K562 (cell line): ENCODE results near the gene DNAI1. TPM values are rescaled to one million over a fixed set of nuclear protein-coding genes. Genes with fewer than 3 reads are reported as not detected.

Experiments
- ATAC-seq: fragments of 200-7000 bp; cut with Tn5 transposase; 3 replicates; pipeline ENCODE4 v1.9.1; 2020; ENCODE audit warnings: moderate library complexity
- BruUV-seq: library from RNA; stranded (reverse); fragments of 400-500 nt; replicated peaks from 2 replicates; lab custom pipeline; 2021; lab: Mats Ljungman, UMichigan
- CTCF ChIA-PET: fragments of 300-600 bp; formaldehyde crosslinking; extraction: SDS; loops from one replicate; lab custom pipeline; 2021; ENCODE audit warnings: low intra/inter-chr PET ratio; lab: Yijun Ruan, JAX
- POLR2A ChIA-PET: fragments of 300-600, 350-650 bp; sonication (Branson Sonifier 250); formaldehyde crosslinking; extraction: SDS; loops from one replicate; lab custom pipeline; 2021; ENCODE audit warnings: antibody characterized with exemption, inconsistent platforms; lab: Yijun Ruan, JAX
- DNase-seq, 4 experiments: peaks; one replicate each; pipeline versions ENCODE4 v3.0.0 to v3.0.0-alpha.2; 2011 to 2018; ENCODE audit warnings: low spot score in 3 of 4, mixed read lengths in 3 of 4; ENCODE audit errors: extremely low read depth in 1 of 4
- FAIRE-seq: peaks from 2 replicates; lab custom pipeline; 2011; peaks lifted over from hg19 to GRCh38; lab: Jason Lieb, UNC
- H2AFZ ChIP-seq: 2 replicates; pipeline ENCODE4 v1.6.0; 2011; ENCODE audit warnings: low read depth, low read length, control low read depth, inconsistent platforms
- H3K27ac ChIP-seq: fragments of 200-600 bp; 3 replicates; pipeline ENCODE4 v1.8.0; 2011; ENCODE audit warnings: low read depth, mild to moderate bottlenecking, control low read depth, inconsistent platforms, low read length, moderate library complexity, mixed read lengths; ENCODE audit errors: extremely low read depth
- H3K27me3 ChIP-seq, 2 experiments: fragments of 300-600 bp in 1 of 2; 2 replicates in 1 of 2; 3 replicates in 1 of 2; pipeline versions ENCODE4 v1.6.0 to v1.8.0; 2011; ENCODE audit warnings: inconsistent platforms in 2 of 2, low read length in 2 of 2, mild to moderate bottlenecking in 1 of 2, mixed read lengths in 1 of 2, moderate library complexity in 1 of 2; ENCODE audit not compliant: control insufficient read depth in 2 of 2, insufficient read depth in 2 of 2
- H3K36me3 ChIP-seq: fragments of 300-600 bp; 3 replicates; pipeline ENCODE4 v1.8.0; 2011; ENCODE audit warnings: mild to moderate bottlenecking, low read length, inconsistent platforms; ENCODE audit not compliant: control insufficient read depth, insufficient read depth
- H3K4me1 ChIP-seq, 2 experiments: fragments of 200-600 bp in 1 of 2; replicated peaks in 1 of 2; 2 replicates in 1 of 2; 3 replicates in 1 of 2; pipeline versions ENCODE4 v1.5.1 to v1.8.0; 2011; ENCODE audit warnings: inconsistent platforms in 2 of 2, low read length in 2 of 2, mild to moderate bottlenecking in 1 of 2, mixed read lengths in 1 of 2, moderate library complexity in 1 of 2; ENCODE audit not compliant: control insufficient read depth in 2 of 2, insufficient read depth in 2 of 2
- H3K4me2 ChIP-seq: 2 replicates; pipeline ENCODE4 v1.6.1; 2011; ENCODE audit warnings: low read length, control low read depth, inconsistent platforms, mixed read lengths; ENCODE audit not compliant: insufficient read depth
- H3K4me3 ChIP-seq: fragments of 200-600 bp; sonication (generic), shearing (Covaris generic); 2 replicates; pipeline ENCODE4 v1.5.1; 2016; ENCODE audit warnings: control low read depth, inconsistent platforms
- H3K79me2 ChIP-seq: fragments of 200-600 bp; 3 replicates; pipeline ENCODE4 v1.8.0; 2011; ENCODE audit warnings: low read length, inconsistent platforms; ENCODE audit not compliant: control insufficient read depth, insufficient read depth
- H3K9ac ChIP-seq, 2 experiments: 2 replicates each; pipeline versions ENCODE4 v1.6.0 to v1.6.1; 2011; ENCODE audit warnings: low read depth in 2 of 2, low read length in 2 of 2, control low read depth in 1 of 2, inconsistent platforms in 1 of 2, mild to moderate bottlenecking in 1 of 2, mixed read lengths in 1 of 2; ENCODE audit not compliant: insufficient read depth in 1 of 2
- H3K9me1 ChIP-seq: one replicate; pipeline ENCODE4 v1.6.0; 2011; ENCODE audit warnings: inconsistent platforms, mild to moderate bottlenecking, low read length, moderate library complexity; ENCODE audit not compliant: control insufficient read depth, insufficient read depth
- H3K9me3 ChIP-seq: replicated peaks from 2 replicates; pipeline ENCODE4 v1.5.1; 2011; ENCODE audit warnings: low read depth, low read length, inconsistent platforms; ENCODE audit not compliant: control insufficient read depth, insufficient read depth
- H4K20me1 ChIP-seq: replicated peaks from 2 replicates; pipeline ENCODE4 v1.6.1; 2011; ENCODE audit warnings: low read length, inconsistent platforms, mixed read lengths; ENCODE audit not compliant: control insufficient read depth, insufficient read depth
- CBX3 ChIP-seq, 2 experiments: IDR thresholded peaks; 1 replicate in 1 of 2; 2 replicates in 1 of 2; pipeline ENCODE4 v1.6.1; 2012; ENCODE audit warnings: inconsistent platforms in 2 of 2, low read length in 2 of 2, borderline replicate concordance in 1 of 2, control low read depth in 1 of 2
- CHCHD3 ChIP-seq: fragments of 250-450 bp; sonication (Bioruptor Pico); IDR thresholded peaks from 2 replicates; pipeline ENCODE4 v2.1.2; 2022; ENCODE audit warnings: mild to moderate bottlenecking
- CTCF ChIP-seq, 3 experiments: IDR thresholded peaks in 2 of 3; conservative IDR thresholded peaks in 1 of 3; 2 replicates each; pipeline ENCODE4 v1.5.1; 2011 to 2012; ENCODE audit warnings: low read length in 3 of 3, mild to moderate bottlenecking in 3 of 3, control low read depth in 2 of 3, improper control_type of control experiment in 1 of 3, inconsistent platforms in 1 of 3, low read depth in 1 of 3, mixed read lengths in 1 of 3, moderate library complexity in 1 of 3; ENCODE audit not compliant: insufficient read depth in 2 of 3
- RAD21 ChIP-seq, 2 experiments: fragments of 250-450 bp in 1 of 2; fragments of 450-650 bp in 1 of 2; sonication (Bioruptor Pico) in 1 of 2; formaldehyde crosslinking in 1 of 2; IDR thresholded peaks in 1 of 2; conservative IDR thresholded peaks in 1 of 2; 2 replicates each; pipeline versions ENCODE4 v1.4.0 to v1.8.0; 2020 to 2022; ENCODE audit warnings: mild to moderate bottlenecking in 2 of 2, moderate library complexity in 1 of 2
- ZNF79 ChIP-seq: fragments of 250-450 bp; sonication (Bioruptor Pico); IDR thresholded peaks from 2 replicates; pipeline ENCODE4 v1.4.0; 2020; ENCODE audit warnings: low read depth, mild to moderate bottlenecking, moderate library complexity
- WGBS: fragments of 100-300 bp; shearing (Covaris generic); methylation state at CpG from one replicate; pipeline ENCODE4 v1.1.6; 2016; ENCODE audit warnings: low coverage, mixed read lengths; ENCODE audit not compliant: insufficient coverage; ENCODE audit errors: missing lambda C conversion rate; 5-methylcytosine and 5-hydroxymethylcytosine counted together
- in situ Hi-C: fragments of 300-500 bp; cut with MboI; formaldehyde crosslinking; loops from 4 replicates; pipeline ENCODE4 v1.15.0; 2018; ENCODE audit warnings: inconsistent platforms, mixed read lengths
- intact Hi-C: fragments of 100-400 bp; cut with micrococcal nuclease; formaldehyde crosslinking; loops from 2 replicates; pipeline ENCODE4 v1.14.2; 2022
- polyA plus RNA-seq, 8 experiments: library from polyadenylated mRNA; depleted of rRNA in 4 of 8; stranded (reverse) in 5 of 8; unstranded in 3 of 8; fragments of >200 nt; fragmentation: Nextera tagmentation in 2 of 8; fragmentation: Illumina TruSeq in 1 of 8; extraction: Ambion mirVana in 2 of 8; extraction: Trizol in 1 of 8; gene quantifications; 2 replicates each; pipeline versions ENCODE4 v1.2.1 to v1.2.3, GENCODE V29; 2011 to 2014; ENCODE audit warnings: inconsistent platforms in 1 of 8, missing spikeins in 1 of 8
- total RNA-seq, 7 experiments: library from RNA; depleted of rRNA in 6 of 7; stranded (reverse); fragments of >200 nt in 6 of 7; fragmentation: Illumina TruSeq in 2 of 7; extraction: Trizol in 2 of 7; gene quantifications; 2 replicates each; pipeline versions ENCODE4 v1.2.1 to v1.2.3, GENCODE V29; 2011 to 2021; ENCODE audit warnings: low replicate concordance in 1 of 7

Gene DNAI1
- total and polyA plus RNA-seq, 9 of the 15 experiments (the other 6 are each of a cell fraction or from before 2014, with no cell fraction given): 0.01 to 0.17 (median 0.04) TPM; not detected in 6

DNA sequence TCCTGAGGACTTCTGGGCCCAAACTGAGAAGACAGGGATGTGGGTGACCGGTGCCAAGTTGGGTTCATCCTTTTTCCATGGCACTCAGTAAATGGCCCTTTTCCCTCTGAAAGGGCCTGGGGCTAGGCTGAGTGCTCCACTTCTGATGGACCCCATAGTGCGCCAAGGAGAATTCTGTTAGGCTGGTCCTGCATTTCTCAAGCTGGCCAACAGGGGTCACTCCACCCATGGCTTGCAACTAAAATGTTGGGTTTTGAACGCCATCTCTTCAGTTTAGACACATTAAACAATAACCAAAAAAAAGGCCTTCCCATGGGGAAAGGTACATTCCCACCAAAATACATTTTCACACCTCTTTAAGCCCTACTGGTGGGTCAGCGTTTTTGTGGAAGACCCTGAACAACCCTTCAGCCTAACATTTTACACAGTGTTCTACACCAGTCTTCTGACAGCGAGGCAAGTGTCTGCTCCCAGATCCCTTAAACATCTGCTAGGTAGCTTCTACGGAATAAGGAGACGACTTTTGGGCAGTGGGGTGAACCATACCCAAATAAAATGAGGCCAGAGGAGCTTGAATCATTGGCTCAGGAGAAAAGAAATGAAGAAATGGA is 103.6 kb downstream of the DNAI1 start:
- BruUV-seq: no TSS peak
- Histone ChIP-seq H3K79me2 (no peaks in the 10 kb centered on the region), H3K4me3 (no peak overlapping the region), H3K9ac (no peak overlapping the region), H3K4me1 (peaks cover 0 to 3% of the 10 kb centered on the region in 2 experiments; a peak in 2 of 5 replicates), H3K4me2 (no peak overlapping the region), H3K27ac (no peak overlapping the region), H3K27me3 (peaks cover 2 to 49% of the 10 kb centered on the region in 2 experiments; a peak in 3 of 5 replicates), H4K20me1 (no peaks in the 10 kb centered on the region; the same call in 1 of the 2 replicates), H3K36me3 (no peaks in the 10 kb centered on the region), H3K9me3 (no peaks in the 10 kb centered on the region), H3K9me1 (no peaks in the 10 kb centered on the region), H2AFZ (no peak overlapping the region)
- intact Hi-C loops (no loop called here), in situ Hi-C loops (no loop called here)
- FAIRE-seq (peak; percentile 32), ATAC-seq (0 out of 3 replicates have a peak, but pooled peaks have one; percentile 44), DNase-seq (peak; percentile 19 to 56 (median 48))
- POLR2A ChIA-PET: no interaction called here
- peak; percentile 57 to 75 (median 59) for TF ChIP-seq CTCF (IDR thresholded peaks at IDR 0.05 in 2 of 3, conservative IDR thresholded peaks at IDR 0.05 in 1 of 3; ENCODE audit: insufficient read depth in 2 of 3, low read depth in 1 of 3, low read length in 3 of 3)
- 0 out of 3 replicates have a peak, but pooled peaks of 1 of the 2 experiments have one; percentile 53 for TF ChIP-seq CBX3 (IDR thresholded peaks at IDR 0.05; ENCODE audit: borderline replicate concordance in 1 of 2, low read length in 2 of 2)
- TF ChIP-seq ZNF79 (CRISPR knock-in tag): no peak
- TF ChIP-seq CHCHD3 (CRISPR knock-in tag): no peak
- TF ChIP-seq RAD21 (CRISPR knock-in tag; conservative IDR thresholded peaks at IDR 0.05 in 1 of 2, IDR thresholded peaks at IDR 0.05 in 1 of 2): peak in 1 of 2 experiments; percentile 45; a peak in 2 of 4 replicates
- CTCF ChIA-PET: no interaction called here
- WGBS: 0% methylated on average over 5 of the region's 7 CpGs
